GM12891 (cell line): ENCODE data around the gene ASAH2B.
"Not testable (repeated sequence)": the region's sequence is repeated elsewhere in the genome, so short reads cannot be mapped to it uniquely, and the experiment has no call there.

ENCODE experiments used
- PAX5 ChIP-seq: IDR thresholded peaks from 2 replicates; pipeline ENCODE4 v1.6.1; 2011; ENCODE audit warnings: low read length, moderate library complexity, mild to moderate bottlenecking; ENCODE audit not compliant: insufficient read depth, severe bottlenecking
- POLR2A ChIP-seq: IDR thresholded peaks from 2 replicates; pipeline ENCODE4 v1.6.1; 2011; ENCODE audit warnings: low read depth, low read length, control low read depth
- POLR2AphosphoS5 ChIP-seq: IDR thresholded peaks from 2 replicates; pipeline ENCODE4 v1.6.1; 2011; ENCODE audit warnings: low read depth, low read length, control low read depth
- POU2F2 ChIP-seq: IDR thresholded peaks from 2 replicates; pipeline ENCODE4 v1.6.1; 2011; ENCODE audit warnings: low read depth, mild to moderate bottlenecking, control low read depth, low read length, moderate library complexity
- SPI1 ChIP-seq: IDR thresholded peaks from 2 replicates; pipeline ENCODE4 v1.6.1; 2011; ENCODE audit warnings: low read depth, low read length, control low read depth
- TAF1 ChIP-seq: IDR thresholded peaks from 2 replicates; pipeline ENCODE4 v1.6.1; 2011; ENCODE audit warnings: low read depth, low read length, control low read depth

GRCh38 chr10:50738987-50739617 lies 634 bp upstream of the ASAH2B start:
- not testable (repeated sequence) for TF ChIP-seq TAF1, POLR2A, POLR2AphosphoS5, PAX5, POU2F2, SPI1
